Measurements from ENCODE around the gene SEMA3D.

- TF ChIP-seq POLR2A (IDR thresholded peaks at IDR 0.05), result no peak
- TF ChIP-seq POLR2AphosphoS5 (IDR thresholded peaks at IDR 0.05), result no peak
These were observed 140.3 kb downstream of the SEMA3D start for GRCh38 chr7:85046534-85046933.

Data from transverse colon (tissue), 3 donors.